Loucy (cell line): Measurements from ENCODE around the gene LCMT1.

ENCODE experiments used
- H2AFZ ChIP-seq: fragments of 200-600 bp; sonication (generic); 2 replicates; pipeline ENCODE4 v1.6.0; 2016; ENCODE audit warnings: antibody characterized with exemption, mild to moderate bottlenecking, low read length, moderate library complexity
- H3F3A ChIP-seq: fragments of 200-600 bp; 2 replicates; pipeline ENCODE4 v1.6.0; 2016; ENCODE audit warnings: antibody characterized with exemption, low read depth, mild to moderate bottlenecking
- H3K27me3 ChIP-seq: fragments of 200-600 bp; sonication (generic); 2 replicates; pipeline ENCODE4 v1.6.1; 2014; ENCODE audit warnings: low read length, mild to moderate bottlenecking; ENCODE audit not compliant: insufficient read depth, poor library complexity, severe bottlenecking
- H3K36me3 ChIP-seq: fragments of 200-600 bp; sonication (generic); 2 replicates; pipeline ENCODE4 v1.6.1; 2016; ENCODE audit warnings: low read length; ENCODE audit not compliant: insufficient read depth
- H3K4me1 ChIP-seq: fragments of 200-600 bp; sonication (generic); 2 replicates; pipeline ENCODE4 v1.5.1; 2014; ENCODE audit warnings: low read length, mild to moderate bottlenecking; ENCODE audit not compliant: insufficient read depth, poor library complexity, severe bottlenecking
- H3K4me2 ChIP-seq: fragments of 200-600 bp; sonication (generic); 2 replicates; pipeline ENCODE4 v1.6.0; 2014; ENCODE audit warnings: antibody characterized with exemption, low read length, low read depth, mild to moderate bottlenecking; ENCODE audit not compliant: poor library complexity, severe bottlenecking
- H3K4me3 ChIP-seq: fragments of 200-600 bp; sonication (generic); 2 replicates; pipeline ENCODE4 v1.5.1; 2014; ENCODE audit warnings: low read length, mild to moderate bottlenecking, mixed read lengths; ENCODE audit not compliant: poor library complexity, severe bottlenecking
- H3K79me2 ChIP-seq: fragments of 200-600 bp; sonication (generic); 2 replicates; pipeline ENCODE4 v1.6.1; 2014; ENCODE audit warnings: low read length; ENCODE audit not compliant: insufficient read depth
- H3K9ac ChIP-seq: fragments of 200-600 bp; sonication (generic); 2 replicates; pipeline ENCODE4 v1.6.0; 2014; ENCODE audit warnings: mild to moderate bottlenecking, low read depth, low read length, moderate library complexity; ENCODE audit not compliant: poor library complexity, severe bottlenecking
- H3K9me2 ChIP-seq: fragments of 200-600 bp; sonication (generic); replicated peaks from 2 replicates; pipeline ENCODE4 v1.6.1; 2016; ENCODE audit warnings: low read depth, low read length, mixed read lengths
- H3K9me3 ChIP-seq: fragments of 200-600 bp; sonication (generic); 2 replicates; pipeline ENCODE4 v1.6.1; 2014; ENCODE audit warnings: mild to moderate bottlenecking, antibody characterized with exemption, low read length, low read depth; ENCODE audit not compliant: insufficient read depth
- H4K20me1 ChIP-seq: fragments of 200-600 bp; sonication (generic); 2 replicates; pipeline ENCODE4 v1.6.0; 2014; ENCODE audit warnings: antibody characterized with exemption, low read length, mild to moderate bottlenecking; ENCODE audit not compliant: insufficient read depth, poor library complexity, severe bottlenecking
- CTCF ChIP-seq: fragments of 200-600 bp; sonication (generic); conservative IDR thresholded peaks from 2 replicates; pipeline ENCODE4 v1.5.1; 2014; ENCODE audit warnings: mild to moderate bottlenecking, antibody characterized with exemption, low read length
- EZH2phosphoT487 ChIP-seq: fragments of 200-600 bp; IDR thresholded peaks from 2 replicates; pipeline ENCODE4 v1.6.1; 2018; ENCODE audit warnings: antibody characterized with exemption, mild to moderate bottlenecking, moderate library complexity, borderline replicate concordance

The LCMT1 gene

GRCh38 chr16:25138130-25138529 is 26.6 kb downstream of the LCMT1 start:
- Histone ChIP-seq H3K27me3 (no peaks in the 10 kb centered on the region), H3K9ac (no peak overlapping the region), H2AFZ (no peak overlapping the region), H3K4me2 (no peak overlapping the region), H3K4me3 (no peak overlapping the region), H3K36me3 (peaks cover 69% of the 10 kb centered on the region; the same call in 1 of the 2 replicates), H3K79me2 (no peaks in the 10 kb centered on the region), H3K9me3 (no peaks in the 10 kb centered on the region), H3F3A (no peaks in the 10 kb centered on the region), H4K20me1 (no peaks in the 10 kb centered on the region), H3K9me2 (no peaks in the 10 kb centered on the region), H3K4me1 (no peaks in the 10 kb centered on the region)
- no peak for TF ChIP-seq EZH2phosphoT487
- no peak for TF ChIP-seq CTCF

- Histone ChIP-seq H3K9me2 (no peaks in the 10 kb centered on the region), H2AFZ (no peak overlapping the region), H3K27me3 (no peaks in the 10 kb centered on the region), H4K20me1 (no peaks in the 10 kb centered on the region), H3K9ac (no peak overlapping the region), H3K4me3 (no peak overlapping the region), H3K36me3 (peaks cover 67% of the 10 kb centered on the region; the same call in 1 of the 2 replicates), H3K79me2 (no peaks in the 10 kb centered on the region), H3F3A (no peaks in the 10 kb centered on the region), H3K4me2 (no peak overlapping the region), H3K9me3 (no peaks in the 10 kb centered on the region), H3K4me1 (no peaks in the 10 kb centered on the region)
- no peak for TF ChIP-seq CTCF
- TF ChIP-seq EZH2phosphoT487, result no peak
Observed at GRCh38 chr16:25140459-25140858, 28.9 kb downstream of the LCMT1 start.

- Histone ChIP-seq H3K4me1 (no peaks in the 10 kb centered on the region), H3K9me2 (no peaks in the 10 kb centered on the region), H2AFZ (no peak overlapping the region), H3K27me3 (no peaks in the 10 kb centered on the region), H3K36me3 (peaks cover 59% of the 10 kb centered on the region; the same call in 1 of the 2 replicates), H3K79me2 (no peaks in the 10 kb centered on the region), H3K4me3 (no peak overlapping the region), H3K9me3 (no peaks in the 10 kb centered on the region), H3F3A (no peaks in the 10 kb centered on the region), H3K9ac (no peak overlapping the region), H3K4me2 (no peak overlapping the region), H4K20me1 (no peaks in the 10 kb centered on the region)
- TF ChIP-seq EZH2phosphoT487 (no peak), CTCF (no peak)
Observed at GRCh38 chr16:25141648-25142047, 30.1 kb downstream of the LCMT1 start.
